ENCODE measurements around the gene TLR4.

Gene TLR4

GRCh38 chr9:117715411-117715989 is 11.3 kb downstream of the TLR4 start:
- DNase-seq = no peak

GRCh38 chr9:117718085-117718484 is 13.9 kb downstream of the TLR4 start:
- DNase-seq = no peak

DNA sequence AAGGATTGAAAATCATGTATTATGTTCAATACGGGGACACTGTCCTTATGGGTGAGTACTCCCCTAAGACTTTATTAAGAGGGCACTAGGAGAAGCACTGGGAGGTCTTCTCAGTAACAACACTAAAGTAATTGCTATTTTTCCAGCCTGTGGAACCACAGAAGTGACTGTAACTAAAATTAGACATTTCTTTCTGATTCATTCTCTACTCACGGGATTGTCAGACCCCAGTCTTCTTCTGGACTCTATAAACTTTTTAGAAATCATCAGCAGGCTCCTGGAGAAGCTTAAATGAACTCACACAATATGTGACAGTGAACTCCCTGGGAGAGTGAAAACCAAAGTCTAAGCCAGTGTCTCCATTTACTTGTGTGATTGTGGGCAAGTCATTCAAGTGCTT is 14.5 kb downstream of the TLR4 start:
- DNase-seq = no peak

DNA sequence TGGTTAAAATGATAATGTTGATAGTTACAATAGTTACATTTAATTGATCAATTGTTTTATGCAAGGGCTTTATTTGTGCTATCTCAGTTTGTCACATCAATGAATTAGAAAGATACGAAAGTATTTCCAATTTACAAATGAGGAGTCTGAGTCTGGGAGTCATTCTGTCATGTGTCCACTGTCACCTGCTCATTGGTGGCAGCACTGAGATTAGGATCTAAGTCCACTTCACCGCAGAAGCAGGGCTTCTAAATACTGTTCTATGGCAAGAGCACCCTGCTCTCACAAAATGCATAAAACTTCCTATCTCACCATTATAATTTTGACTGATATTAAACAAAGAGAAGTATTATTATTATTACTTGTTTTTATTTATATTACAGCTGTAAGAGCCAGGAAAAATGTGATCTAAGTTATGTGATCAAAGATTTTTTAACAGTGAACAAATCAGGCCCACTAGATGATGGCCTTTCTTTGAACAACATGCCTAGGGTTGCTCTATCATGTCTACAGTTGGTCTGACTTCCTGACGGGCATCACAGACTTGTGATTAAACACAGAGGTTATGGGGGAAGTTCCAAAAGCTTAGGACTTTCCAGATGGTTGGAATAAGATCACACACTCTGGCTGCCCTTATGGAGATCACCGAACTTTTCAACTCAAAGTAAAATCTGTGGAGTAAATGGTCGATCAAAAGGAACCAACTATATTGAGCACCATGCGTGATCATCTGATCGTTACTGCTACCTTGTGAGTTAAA is 15.1 kb downstream of the TLR4 start:
- DNase-seq = no peak

- DNase-seq = no peak
These were observed 15.9 kb downstream of the TLR4 start for GRCh38 chr9:117720066-117720465.

- DNase-seq = no peak
These were observed 16.4 kb downstream of the TLR4 start for GRCh38 chr9:117720555-117720954.

- DNase-seq = no peak
These were observed 16.8 kb downstream of the TLR4 start for GRCh38 chr9:117720987-117721386.

DNA sequence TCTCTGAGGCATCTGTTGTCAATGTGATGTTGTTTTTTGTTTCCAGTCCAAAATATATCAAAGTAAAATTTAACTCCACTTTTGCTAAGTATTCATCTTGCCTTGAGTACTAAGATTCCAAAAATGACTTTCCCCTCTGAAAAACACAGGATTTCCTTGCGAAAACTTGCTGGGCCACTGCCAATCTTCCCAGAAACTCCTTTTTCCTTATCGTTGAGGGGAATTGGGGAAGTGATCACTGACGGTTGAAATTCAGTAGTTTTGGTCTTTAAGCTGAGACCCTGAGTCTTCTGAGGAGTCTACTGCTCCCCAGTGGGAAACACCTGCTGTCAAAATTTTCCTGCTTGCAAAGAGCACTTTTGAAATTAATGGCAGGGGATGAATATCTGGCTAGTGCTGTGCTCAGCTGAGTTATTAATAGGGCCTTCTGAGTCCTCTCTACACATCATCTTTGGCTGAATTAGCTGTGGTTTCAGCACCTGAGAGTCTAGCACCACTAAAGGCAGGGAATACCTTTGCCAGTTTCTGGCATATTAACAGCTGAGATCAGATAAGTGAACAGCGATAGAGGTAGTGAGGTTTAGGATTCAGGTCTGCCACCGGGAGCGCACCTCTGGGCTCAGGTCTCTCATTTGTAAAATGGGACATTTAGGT is 18.0 kb downstream of the TLR4 start:
- no peak for DNase-seq

- DNase-seq = no peak
These were observed 19.9 kb downstream of the TLR4 start for GRCh38 chr9:117723986-117724625.

DNA sequence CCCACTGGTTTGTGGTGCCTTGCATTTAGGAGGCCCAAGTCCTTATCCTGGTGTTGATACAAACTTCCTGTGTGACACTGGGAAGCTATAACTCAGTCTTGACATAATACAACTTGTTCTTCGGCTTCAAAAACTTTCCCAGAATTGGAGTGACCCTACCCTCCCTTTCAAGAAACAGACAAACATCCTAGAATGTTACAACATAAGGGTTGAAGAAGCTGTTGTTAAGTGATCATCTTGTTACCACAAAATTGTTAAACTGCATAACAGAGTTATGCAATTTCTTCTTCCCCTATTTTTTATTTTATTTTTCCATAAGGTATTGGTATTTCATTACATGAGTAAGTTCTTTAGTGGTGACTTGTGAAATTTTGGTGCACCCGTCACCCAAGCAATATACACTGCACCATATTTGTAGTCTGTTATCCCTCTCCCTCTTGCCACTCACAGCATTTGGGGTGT is 21.3 kb downstream of the TLR4 start:
- DNase-seq = no peak

DNA sequence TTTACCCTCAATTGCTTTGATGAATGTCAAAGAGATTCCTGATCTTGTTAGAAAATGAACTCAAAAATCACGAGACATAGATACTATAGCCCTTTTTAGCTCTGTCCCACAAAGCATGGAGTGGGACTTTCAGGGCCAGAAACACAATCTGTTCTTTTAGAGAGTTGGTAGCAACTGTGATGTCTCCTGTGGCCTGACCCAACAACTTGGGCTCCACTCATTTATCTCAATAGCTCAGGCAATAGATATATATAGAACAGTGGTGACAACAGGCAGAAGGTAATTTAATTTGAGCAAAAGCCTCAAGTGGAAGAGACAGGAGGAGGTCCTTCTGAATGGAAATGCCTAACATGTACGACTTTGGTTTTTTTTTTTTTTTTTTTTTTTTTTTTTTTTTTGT is 25.2 kb downstream of the TLR4 start:
- DNase-seq = no peak

- DNase-seq = no peak
These were observed 28.3 kb downstream of the TLR4 start for GRCh38 chr9:117732494-117732893.

GRCh38 chr9:117733465-117733864 is 29.3 kb downstream of the TLR4 start:
- no peak for DNase-seq

GRCh38 chr9:117734082-117734481 is 29.9 kb downstream of the TLR4 start:
- no peak for DNase-seq

- DNase-seq = no peak
These were observed 30.5 kb downstream of the TLR4 start for GRCh38 chr9:117734523-117735314.

- no peak for DNase-seq
These were observed 33.6 kb downstream of the TLR4 start for GRCh38 chr9:117737721-117738226.

DNA sequence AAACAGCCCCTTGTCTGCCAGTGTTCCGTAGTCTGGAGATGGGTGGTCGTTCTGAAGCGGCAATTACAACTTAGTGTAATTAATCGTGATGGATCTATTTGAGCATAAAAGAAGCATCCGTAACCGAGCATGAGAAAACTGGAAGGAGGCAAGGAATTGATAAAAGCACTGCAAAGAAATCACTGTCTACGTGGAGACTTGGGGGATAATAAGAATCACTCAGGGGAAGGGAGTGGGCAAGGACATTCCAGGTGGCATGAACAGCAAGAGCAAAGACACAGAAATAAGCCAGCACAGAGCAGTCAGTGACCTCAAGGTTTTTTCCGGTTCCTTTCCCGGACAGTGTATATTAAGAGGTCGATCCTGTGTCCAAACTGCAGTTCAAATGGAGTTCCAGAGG is 35.0 kb downstream of the TLR4 start:
- no peak for DNase-seq

DNA sequence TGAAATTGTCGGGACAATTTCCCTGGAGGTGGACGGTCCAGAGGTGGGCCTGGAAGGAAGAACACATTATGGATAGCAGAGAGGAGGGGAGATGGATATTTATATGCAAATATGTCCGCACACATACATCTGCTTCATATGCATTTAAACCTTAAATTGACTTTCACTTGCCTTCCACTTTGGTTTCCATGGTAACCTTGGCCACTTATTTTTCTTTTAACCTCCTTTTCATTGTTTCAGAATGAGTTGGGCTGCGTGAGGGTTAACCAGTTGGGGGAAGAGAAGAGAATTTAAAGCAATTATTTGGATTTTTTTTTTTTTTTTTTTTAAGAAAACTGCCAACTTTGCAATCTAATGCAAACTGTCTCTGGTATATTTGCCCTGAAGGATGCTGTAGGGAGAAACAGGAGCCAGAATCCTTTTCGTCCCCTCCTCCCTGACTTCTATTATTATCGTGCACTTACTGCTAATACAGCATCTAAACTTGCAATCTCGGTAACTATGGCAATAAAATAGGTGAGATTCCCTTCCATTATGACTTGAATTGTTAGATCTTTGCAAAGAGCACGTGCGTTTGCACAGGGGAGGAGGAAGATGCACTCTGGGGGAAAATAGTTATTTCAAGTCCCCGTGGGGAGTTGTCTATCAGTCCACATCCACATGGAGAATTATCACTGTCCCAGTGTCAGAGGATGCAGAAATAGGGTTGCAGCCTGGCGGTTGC is 35.6 kb downstream of the TLR4 start:
- DNase-seq = no peak

- no peak for DNase-seq
These were observed 37.9 kb downstream of the TLR4 start for GRCh38 chr9:117742131-117742530.

DNA sequence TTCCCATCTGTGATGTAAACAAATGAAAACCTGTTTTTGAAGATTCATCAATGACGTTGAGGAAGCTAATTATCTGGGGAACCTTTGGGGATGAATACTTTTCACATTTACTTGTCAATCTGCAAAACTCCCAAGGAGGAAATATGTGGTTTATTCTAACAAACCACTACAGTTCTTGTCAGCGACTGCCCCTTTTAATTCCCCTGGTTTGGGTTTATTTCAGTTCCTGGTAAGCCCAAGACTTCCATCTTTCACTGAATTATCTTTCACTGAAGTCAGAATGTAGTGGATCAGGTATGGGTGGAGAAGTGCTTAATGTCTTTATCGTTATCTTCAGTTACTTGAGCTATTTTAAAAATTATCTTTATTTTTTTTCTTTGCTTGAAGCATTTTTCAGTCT is 40.2 kb downstream of the TLR4 start:
- no peak for DNase-seq

DNA sequence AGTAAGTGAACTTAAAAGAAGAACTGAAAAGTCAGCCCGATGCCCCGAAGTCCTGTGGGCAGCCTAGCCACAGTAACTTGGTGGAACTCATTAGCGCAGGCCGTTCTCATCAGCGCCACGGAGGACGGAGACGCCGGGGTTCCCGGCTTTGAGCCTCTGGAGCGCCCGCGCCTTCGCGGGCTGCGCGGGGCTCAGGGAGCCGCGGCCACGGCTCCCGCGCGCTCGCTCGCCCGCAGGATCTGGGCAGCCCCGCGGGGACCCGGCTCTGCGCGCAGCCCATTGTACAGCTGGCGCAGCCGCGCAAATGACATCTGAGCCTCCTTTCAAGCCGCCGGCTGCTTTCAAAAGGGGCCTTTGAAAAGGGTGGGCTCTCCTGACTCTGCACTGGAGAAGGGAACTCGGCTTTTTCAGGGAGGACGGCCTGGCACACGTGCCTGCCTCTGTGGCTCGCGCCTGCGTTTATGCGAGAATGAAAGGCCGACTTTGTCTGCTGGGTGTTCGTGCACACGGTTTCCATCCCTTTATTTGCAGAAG is 40.7 kb downstream of the TLR4 start:
- DNase-seq = no peak

DNA sequence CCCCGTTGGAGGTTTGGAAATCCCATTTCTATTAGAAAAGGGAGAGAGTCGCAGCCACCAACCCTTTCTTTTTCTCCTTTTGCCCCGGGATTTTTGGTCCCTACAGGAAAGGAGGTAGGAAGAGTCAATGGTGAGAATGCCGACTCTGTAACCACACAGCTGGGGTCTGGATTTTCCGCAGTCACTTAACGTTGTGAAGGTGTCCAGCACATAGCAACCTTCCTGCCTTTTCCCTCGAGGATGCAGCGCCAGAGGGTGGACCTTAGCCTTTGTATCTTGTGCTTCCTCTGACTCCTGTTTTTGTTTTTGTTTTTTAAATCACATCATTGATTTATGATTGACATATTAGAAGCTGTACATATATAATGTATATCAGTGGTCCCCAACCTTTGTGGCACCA is 41.4 kb downstream of the TLR4 start:
- DNase-seq = no peak
